Naive thymus-derived CD4-positive, alpha-beta T cell (primary cell): Measurements from ENCODE around the gene POU2AF1. TPM values are rescaled to one million over a fixed set of nuclear protein-coding genes. Genes with fewer than 3 reads are reported as not detected.

ENCODE experiments used
- ATAC-seq: fragments of 150-1000 bp; cut with Tn5 transposase; 2 replicates; pipeline ENCODE4 v1.10.0; 2021; ENCODE audit warnings: mild to moderate bottlenecking, moderate library complexity
- CTCF ChIA-PET: fragments of 350-600 bp; sonication (Branson Sonifier 250); formaldehyde crosslinking; loops from one replicate; lab custom pipeline; 2021; ENCODE audit warnings: antibody characterized with exemption; lab: Charles Lee
- POLR2A ChIA-PET: fragments of 350-600 bp; sonication (Branson Sonifier 250); formaldehyde crosslinking; loops from one replicate; lab custom pipeline; 2021; ENCODE audit warnings: antibody characterized with exemption, inconsistent platforms; lab: Charles Lee
- DNase-seq, 9 donors: peaks; one replicate each; pipeline versions ENCODE4 v3.0.0 to v3.0.0-alpha.2; 2020 to 2022; ENCODE audit warnings: mixed read lengths in 1 of 9
- H3K27ac ChIP-seq: one replicate; pipeline ENCODE4 v1.7.0; 2013; ENCODE audit warnings: mild to moderate bottlenecking, low read depth, low read length, moderate library complexity
- H3K27me3 ChIP-seq, 2 donors: one replicate each; pipeline ENCODE4 v1.7.0; 2013; ENCODE audit warnings: low read length in 2 of 2, mild to moderate bottlenecking in 2 of 2, moderate library complexity in 2 of 2; ENCODE audit not compliant: control insufficient read depth in 2 of 2, insufficient read depth in 2 of 2
- H3K36me3 ChIP-seq, 3 experiments: 1 replicate in 2 of 3; 2 replicates in 1 of 3; pipeline ENCODE4 v1.7.0; 2013; ENCODE audit warnings: low read length in 3 of 3, mild to moderate bottlenecking in 3 of 3, moderate library complexity in 1 of 3; ENCODE audit not compliant: insufficient read depth in 3 of 3, control insufficient read depth in 2 of 3
- H3K4me1 ChIP-seq, 2 donors: one replicate each; pipeline ENCODE4 v1.7.0; 2013; ENCODE audit warnings: low read length in 2 of 2, mild to moderate bottlenecking in 2 of 2, moderate library complexity in 1 of 2; ENCODE audit not compliant: control insufficient read depth in 2 of 2, insufficient read depth in 2 of 2
- H3K4me3 ChIP-seq: 2 replicates; pipeline ENCODE4 v1.7.0; 2013; ENCODE audit warnings: mild to moderate bottlenecking, low read length
- H3K9me3 ChIP-seq, 3 experiments: 1 replicate in 2 of 3; 2 replicates in 1 of 3; pipeline ENCODE4 v1.7.0; 2013; ENCODE audit warnings: low read length in 3 of 3; ENCODE audit not compliant: control insufficient read depth in 2 of 3
- H3K27ac Mint-ChIP-seq, 9 donors: one replicate each; pipeline ENCODE4 v1.8.0; 2020 to 2022; ENCODE audit warnings: mixed read lengths in 9 of 9, mild to moderate bottlenecking in 8 of 9, moderate library complexity in 5 of 9, inconsistent platforms in 2 of 9
- H3K27me3 Mint-ChIP-seq, 5 donors: one replicate each; pipeline ENCODE4 v1.8.0; 2021 to 2022; ENCODE audit warnings: mixed read lengths in 5 of 5, mild to moderate bottlenecking in 1 of 5
- H3K36me3 Mint-ChIP-seq, 5 donors: one replicate each; pipeline ENCODE4 v1.8.0; 2020 to 2022; ENCODE audit warnings: mixed read lengths in 5 of 5, mild to moderate bottlenecking in 3 of 5, inconsistent platforms in 1 of 5
- H3K4me1 Mint-ChIP-seq, 7 donors: one replicate each; pipeline ENCODE4 v1.8.0; 2020 to 2022; ENCODE audit warnings: mixed read lengths in 7 of 7, mild to moderate bottlenecking in 3 of 7, inconsistent platforms in 1 of 7
- H3K4me3 Mint-ChIP-seq, 10 donors: one replicate each; pipeline ENCODE4 v1.8.0; 2020 to 2022; ENCODE audit warnings: mild to moderate bottlenecking in 10 of 10, mixed read lengths in 10 of 10, moderate library complexity in 6 of 10, inconsistent platforms in 2 of 10
- H3K9me3 Mint-ChIP-seq, 11 donors: one replicate each; pipeline ENCODE4 v1.8.0; 2020 to 2022; ENCODE audit warnings: mixed read lengths in 11 of 11, mild to moderate bottlenecking in 4 of 11, inconsistent platforms in 1 of 11, moderate library complexity in 1 of 11
- intact Hi-C, 2 donors: fragments of 100-400 bp; cut with micrococcal nuclease; formaldehyde crosslinking; loops; one replicate each; pipeline ENCODE4 v1.15.1; 2023
- polyA plus RNA-seq, 2 donors: library from polyadenylated mRNA; unstranded; fragments of 300-500 nt; fragmentation: Illumina TruSeq; gene quantifications; one replicate each; pipeline ENCODE4 v1.2.3, GENCODE V29; 2021
- total RNA-seq, 6 experiments: library from RNA in 5 of 6; stranded (reverse) in 5 of 6; gene quantifications; 1 replicate in 5 of 6; 2 replicates in 1 of 6; pipeline ENCODE4 v1.2.3 and lab custom pipeline; 2021 to 2026

POU2AF1 gene
- total and polyA plus RNA-seq, 7 experiments from 2014 or later: 0.45 to 11.3 (median 1.4) TPM

GRCh38 chr11:111417766-111418435 lies 38.8 kb upstream of the POU2AF1 start:
- H3K4me1 ChIP-seq: peaks cover 3 to 19% of the 10 kb centered on the region in 2 donors
- peaks cover 0 to 1% (median 0%) of the 10 kb centered on the region in 5 donors for H3K36me3 Mint-ChIP-seq
- H3K27me3 Mint-ChIP-seq: no peaks in the 10 kb centered on the region
- ATAC-seq (peak; percentile 38), DNase-seq (no peak)
- no peaks in the 10 kb centered on the region for H3K27me3 ChIP-seq
- intact Hi-C loops: loop anchor here in 1 of 2 donors (5.0 kb wide), 1 partner anchor 41 kb away; the partner anchor contains the start of gene POU2AF1
- H3K4me1 Mint-ChIP-seq: peaks cover 20 to 59% (median 41%) of the 10 kb centered on the region in 7 donors
- peak overlapping the region in 6 of 9 donors; percentile 11 to 89 (median 66) for H3K27ac Mint-ChIP-seq
- no peaks in the 10 kb centered on the region for H3K9me3 ChIP-seq
- no peak overlapping the region for H3K4me3 ChIP-seq
- H3K36me3 ChIP-seq: no peaks in the 10 kb centered on the region
- ChIA-PET POLR2A (no interaction called here), CTCF (interaction anchor here (0.6 to 9.1 kb wide), 6 partner anchors 8 to 431 kb away, joined by 3 to 68 read pairs (median 5); no protein-coding TSS in a partner anchor)
- H3K27ac ChIP-seq: no peak overlapping the region
- H3K9me3 Mint-ChIP-seq: peaks cover 0 to 4% (median 0%) of the 10 kb centered on the region in 11 donors
- peak overlapping the region in 7 of 10 donors; percentile 35 to 63 (median 44) for H3K4me3 Mint-ChIP-seq

- no peaks in the 10 kb centered on the region for H3K9me3 ChIP-seq
- Mint-ChIP-seq H3K27me3 (no peaks in the 10 kb centered on the region), H3K4me3 (peak overlapping the region in 9 of 10 donors; percentile 35 to 63 (median 44)), H3K9me3 (peaks cover 0 to 4% (median 0%) of the 10 kb centered on the region in 11 donors), H3K27ac (peak overlapping the region in 8 of 9 donors; percentile 34 to 89 (median 61)), H3K4me1 (peaks cover 20 to 59% (median 41%) of the 10 kb centered on the region in 7 donors), H3K36me3 (peaks cover 0 to 1% (median 0%) of the 10 kb centered on the region in 5 donors)
- no peak overlapping the region for H3K4me3 ChIP-seq
- peaks cover 3 to 19% of the 10 kb centered on the region in 2 donors for H3K4me1 ChIP-seq
- no peak overlapping the region for H3K27ac ChIP-seq
- intact Hi-C loops: loop anchor here in 1 of 2 donors (5.0 kb wide), 1 partner anchor 40 kb away; the partner anchor contains the start of gene POU2AF1
- DNase-seq (peak in 2 of 9 donors; percentile 15 to 44), ATAC-seq (peak; percentile 56)
- ChIA-PET POLR2A (no interaction called here), CTCF (interaction anchor here (1.1 to 9.1 kb wide), 4 partner anchors 9 to 134 kb away, joined by 3 to 68 read pairs (median 12); no protein-coding TSS in a partner anchor)
- H3K27me3 ChIP-seq: no peaks in the 10 kb centered on the region
- no peaks in the 10 kb centered on the region for H3K36me3 ChIP-seq
Measured at GRCh38 chr11:111417011-111417765, 38.1 kb upstream of the POU2AF1 start.

- Histone ChIP-seq H3K36me3 (no peaks in the 10 kb centered on the region), H3K27ac (no peak overlapping the region), H3K4me3 (no peak overlapping the region), H3K27me3 (no peaks in the 10 kb centered on the region), H3K9me3 (no peaks in the 10 kb centered on the region), H3K4me1 (peaks cover 3 to 19% of the 10 kb centered on the region in 2 donors)
- POLR2A ChIA-PET: no interaction called here
- DNase-seq: no peak
- Mint-ChIP-seq H3K4me1 (peaks cover 20 to 59% (median 41%) of the 10 kb centered on the region in 7 donors), H3K36me3 (peaks cover 0 to 4% (median 0%) of the 10 kb centered on the region in 5 donors), H3K4me3 (peak overlapping the region in 2 of 10 donors; percentile 40 to 56), H3K9me3 (peaks cover 0 to 5% (median 0%) of the 10 kb centered on the region in 11 donors), H3K27ac (peak overlapping the region in 5 of 9 donors; percentile 32 to 89 (median 65)), H3K27me3 (no peaks in the 10 kb centered on the region)
- CTCF ChIA-PET: interaction anchor here (1.1 to 9.1 kb wide), 4 partner anchors 10 to 133 kb away, joined by 3 to 68 read pairs (median 12); no protein-coding TSS in a partner anchor
- intact Hi-C loops: loop anchor here in 1 of 2 donors (5.0 kb wide), 1 partner anchor 39 kb away; the partner anchor contains the start of gene POU2AF1
- ATAC-seq: no peak
Measured at GRCh38 chr11:111416231-111416960, 37.3 kb upstream of the POU2AF1 start.

DNA sequence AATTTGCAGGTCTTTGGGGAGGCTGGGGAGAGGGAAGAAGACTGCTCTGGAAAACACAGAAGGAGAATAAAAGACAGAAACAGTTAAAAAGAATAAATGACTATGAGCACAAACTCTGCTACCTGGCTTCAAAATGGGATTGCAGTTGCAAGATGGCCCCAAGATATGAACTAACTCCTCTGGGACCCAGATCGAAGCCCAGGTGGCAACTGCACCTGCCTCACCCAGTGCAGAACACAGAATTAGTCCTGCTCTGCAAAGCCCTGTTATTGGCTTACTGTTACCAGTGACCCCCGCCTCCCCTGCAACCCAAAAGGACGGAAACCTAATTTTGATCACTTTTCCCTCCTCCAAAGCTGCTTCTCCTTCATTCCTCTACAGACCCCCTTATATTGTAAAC lies 35.9 kb upstream of the POU2AF1 start:
- intact Hi-C loops: loop anchor here (2.0 to 5.0 kb wide), 2 partner anchors 32 to 38 kb away; partner anchors contain the start of gene POU2AF1 (in 2 of the 2)
- H3K9me3 Mint-ChIP-seq: peaks cover 0 to 5% (median 0%) of the 10 kb centered on the region in 11 donors
- peaks cover 20 to 59% (median 41%) of the 10 kb centered on the region in 7 donors for H3K4me1 Mint-ChIP-seq
- Histone ChIP-seq H3K27me3 (no peaks in the 10 kb centered on the region), H3K4me3 (no peak overlapping the region), H3K36me3 (no peaks in the 10 kb centered on the region), H3K4me1 (peaks cover 3 to 19% of the 10 kb centered on the region in 2 donors), H3K27ac (no peak overlapping the region), H3K9me3 (no peaks in the 10 kb centered on the region)
- DNase-seq: no peak
- POLR2A ChIA-PET: no interaction called here
- H3K27ac Mint-ChIP-seq: peak overlapping the region in 7 of 9 donors; percentile 18 to 78 (median 55)
- CTCF ChIA-PET: no interaction called here
- no peaks in the 10 kb centered on the region for H3K27me3 Mint-ChIP-seq
- peaks cover 0 to 2% (median 0%) of the 10 kb centered on the region in 5 donors for H3K36me3 Mint-ChIP-seq
- ATAC-seq: no peak
- H3K4me3 Mint-ChIP-seq: peak overlapping the region in 5 of 10 donors; percentile 46 to 66 (median 60)

GRCh38 chr11:111414267-111414931 lies 35.3 kb upstream of the POU2AF1 start:
- POLR2A ChIA-PET: no interaction called here
- H3K4me3 ChIP-seq: no peak overlapping the region
- peak overlapping the region in 6 of 9 donors; percentile 32 to 78 (median 56) for H3K27ac Mint-ChIP-seq

More at GRCh38 chr11:111414267-111414931, 35.3 kb upstream of the POU2AF1 start:
- Histone ChIP-seq H3K4me1 (peaks cover 3 to 19% of the 10 kb centered on the region in 2 donors), H3K27me3 (no peaks in the 10 kb centered on the region), H3K27ac (no peak overlapping the region), H3K9me3 (no peaks in the 10 kb centered on the region), H3K36me3 (no peaks in the 10 kb centered on the region)
- ATAC-seq (no peak), DNase-seq (peak in 1 of 9 donors; percentile 36)
- intact Hi-C loops: loop anchor here in 1 of 2 donors (2.0 to 5.0 kb wide), 2 partner anchors 32 to 37 kb away; partner anchors contain the start of gene POU2AF1
- CTCF ChIA-PET: no interaction called here
- Mint-ChIP-seq H3K27me3 (no peaks in the 10 kb centered on the region), H3K4me1 (peaks cover 20 to 61% (median 41%) of the 10 kb centered on the region in 7 donors), H3K36me3 (peaks cover 0 to 2% (median 0%) of the 10 kb centered on the region in 5 donors), H3K4me3 (peak overlapping the region; percentile 46 to 70 (median 62)), H3K9me3 (peaks cover 0 to 5% (median 0%) of the 10 kb centered on the region in 11 donors)
